Renal cortex interstitium (tissue), 11 donors: Measurements from ENCODE around the gene DNPH1. TPM values are rescaled to one million over a fixed set of nuclear protein-coding genes. Genes with fewer than 3 reads are reported as not detected.
A peak's percentile ranks its signal among the peaks of the same experiment; 100 is the strongest.

ENCODE experiments used
- DNase-seq, 11 donors: peaks; one replicate each; pipeline ENCODE4 v3.0.0-alpha.2; 2013; ENCODE audit warnings: low read depth in 9 of 11, low spot score in 4 of 11; ENCODE audit errors: extremely low read depth in 1 of 11
- polyA plus RNA-seq, 3 donors: library from polyadenylated mRNA; unstranded; fragments of 120-200 nt; gene quantifications; one replicate each; pipeline ENCODE4 v1.2.1, GENCODE V29; 2013; ENCODE audit not compliant: insufficient read length in 3 of 3

Gene DNPH1
- polyA plus RNA-seq, 3 donors, result 45.2 to 91.1 (median 85.0) TPM

GRCh38 chr6:43226192-43226851 is 3.0 kb downstream of the DNPH1 start:
- no peak for DNase-seq

DNA sequence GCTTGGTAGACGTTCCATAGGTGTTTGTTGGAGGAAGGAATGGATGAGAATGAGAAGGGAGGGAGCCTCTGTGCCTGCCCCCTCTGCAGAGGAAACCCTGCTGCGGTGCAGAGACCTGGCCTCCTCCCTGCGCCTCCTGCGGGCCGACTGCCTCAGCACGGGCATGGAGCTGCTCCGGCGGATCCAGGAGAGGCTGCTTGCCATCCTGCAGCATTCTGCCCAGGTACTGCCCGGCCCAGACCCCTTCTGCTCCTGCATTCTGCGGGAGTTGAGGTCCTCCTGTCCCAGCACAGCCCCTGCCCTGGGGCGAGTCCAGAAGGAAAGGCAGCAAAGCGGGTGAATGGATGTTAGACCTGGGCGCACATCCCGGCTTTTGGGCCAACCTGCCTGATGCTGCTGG is 6.1 kb downstream of the DNPH1 start:
- DNase-seq, result no peak

GRCh38 chr6:43222418-43223059 is 6.7 kb downstream of the DNPH1 start:
- no peak for DNase-seq

DNA sequence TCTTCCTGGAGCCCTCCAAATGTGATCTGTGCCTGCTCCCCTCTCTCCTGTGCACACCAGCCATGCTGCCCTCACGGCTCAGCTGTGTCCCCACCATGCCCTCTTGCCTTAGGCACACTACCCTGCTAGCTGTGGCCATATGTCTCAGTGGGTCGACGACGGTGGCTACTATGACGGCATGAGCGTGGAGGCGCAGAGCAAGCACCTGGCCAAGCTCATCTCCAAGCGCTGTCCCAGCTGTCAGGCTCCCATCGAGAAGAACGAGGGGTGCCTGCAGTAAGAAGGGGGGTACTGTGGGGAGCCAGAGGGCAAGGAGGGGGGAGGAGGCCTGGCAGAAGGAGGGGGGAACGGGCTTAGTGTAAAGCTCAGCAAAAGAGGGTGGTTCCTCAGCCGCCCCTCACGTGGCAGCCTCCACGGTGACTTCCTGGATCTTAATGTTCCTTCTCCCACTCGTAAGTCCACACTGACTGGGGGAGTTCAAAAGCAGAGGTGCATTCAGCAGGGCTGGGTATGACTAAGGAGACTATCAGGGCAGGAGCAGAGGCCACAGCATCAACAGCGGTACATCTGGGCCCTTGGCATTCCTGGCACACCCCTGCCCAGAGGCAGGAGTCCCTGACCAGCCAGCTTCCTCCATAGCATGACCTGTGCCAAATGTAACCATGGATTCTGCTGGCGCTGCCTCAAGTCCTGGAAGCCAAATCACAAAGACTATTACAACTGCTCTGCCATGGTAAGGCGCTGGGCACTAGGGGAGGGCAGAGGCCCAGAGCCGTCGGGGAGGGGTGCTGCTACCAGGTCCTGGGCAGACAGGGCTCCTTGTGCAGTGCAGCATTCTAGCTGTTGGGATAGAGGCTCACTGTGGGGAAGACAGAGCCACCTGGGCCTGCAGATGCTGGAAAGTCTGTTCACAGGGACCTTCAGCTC is 8.0 kb downstream of the DNPH1 start:
- DNase-seq, result no peak

- DNase-seq, result no peak
These were observed 8.8 kb downstream of the DNPH1 start for GRCh38 chr6:43220439-43220951.

DNA sequence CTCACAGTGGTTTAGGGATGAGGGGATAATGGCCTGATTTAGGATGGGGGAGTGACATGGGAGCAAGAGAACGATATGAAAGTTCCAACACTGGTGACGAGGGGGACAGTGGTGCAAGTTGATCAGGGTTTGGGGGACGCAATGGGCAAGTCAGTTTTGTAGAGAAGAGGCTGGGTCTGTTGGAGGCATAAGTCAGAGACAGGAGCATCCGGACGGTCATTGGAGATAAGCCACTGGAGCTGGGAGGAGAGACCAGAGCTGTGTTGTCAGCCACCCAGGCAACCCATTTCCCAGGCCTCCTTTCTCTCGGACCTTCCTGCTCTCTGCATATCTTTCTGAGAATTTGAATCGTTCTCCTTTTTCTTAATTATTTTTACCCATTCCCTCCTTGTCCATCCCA is 9.5 kb downstream of the DNPH1 start:
- DNase-seq, result no peak

GRCh38 chr6:43219119-43219518 is 10.2 kb downstream of the DNPH1 start:
- DNase-seq, result no peak

- no peak for DNase-seq
These were observed 11.9 kb downstream of the DNPH1 start for GRCh38 chr6:43217351-43217750.

- DNase-seq, result no peak
These were observed 13.1 kb downstream of the DNPH1 start for GRCh38 chr6:43216200-43216599.

- no peak for DNase-seq
These were observed 14.2 kb downstream of the DNPH1 start for GRCh38 chr6:43215066-43215465.

DNA sequence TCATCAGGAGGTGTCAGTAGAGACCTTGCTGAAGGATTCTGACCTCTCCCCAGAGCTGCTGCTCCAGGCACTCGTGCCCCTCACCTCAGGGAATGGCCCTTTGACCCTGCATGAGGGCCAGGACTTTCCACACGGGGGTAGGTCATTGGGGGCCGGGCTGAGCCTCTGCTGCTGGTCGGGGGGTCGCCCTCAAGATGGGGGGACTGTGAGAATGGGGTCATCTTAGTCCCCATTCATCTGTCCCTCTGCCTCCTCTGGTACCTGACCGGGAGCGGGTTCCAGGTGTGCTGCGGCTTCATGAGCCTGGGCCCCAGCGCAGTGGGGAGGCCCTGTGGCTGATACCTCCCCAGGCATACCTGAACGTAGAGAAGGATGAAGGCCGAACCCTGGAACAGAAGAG is 15.8 kb downstream of the DNPH1 start:
- DNase-seq, result no peak

DNA sequence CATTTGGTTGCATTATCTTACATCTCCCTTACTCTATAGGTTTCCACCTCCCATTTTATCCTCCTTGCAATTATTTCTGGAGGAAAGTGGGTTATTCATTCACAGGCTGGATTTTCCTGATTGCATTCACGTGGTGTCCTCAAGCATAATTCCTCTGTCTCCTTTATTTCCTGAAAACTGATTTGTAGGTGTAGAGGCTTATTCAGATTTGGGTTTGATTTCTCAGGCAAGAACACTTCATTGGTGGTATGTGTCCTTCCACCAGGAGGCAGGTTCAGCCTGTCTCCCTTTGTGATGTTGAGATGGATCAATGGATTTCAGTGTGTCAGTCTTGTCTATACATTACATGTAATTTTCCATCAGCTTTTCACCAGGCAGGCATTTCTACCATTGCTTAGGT is 17.3 kb downstream of the DNPH1 start:
- DNase-seq, result peak in 3 of 11 donors; percentile 7 to 35 (median 22)

DNA sequence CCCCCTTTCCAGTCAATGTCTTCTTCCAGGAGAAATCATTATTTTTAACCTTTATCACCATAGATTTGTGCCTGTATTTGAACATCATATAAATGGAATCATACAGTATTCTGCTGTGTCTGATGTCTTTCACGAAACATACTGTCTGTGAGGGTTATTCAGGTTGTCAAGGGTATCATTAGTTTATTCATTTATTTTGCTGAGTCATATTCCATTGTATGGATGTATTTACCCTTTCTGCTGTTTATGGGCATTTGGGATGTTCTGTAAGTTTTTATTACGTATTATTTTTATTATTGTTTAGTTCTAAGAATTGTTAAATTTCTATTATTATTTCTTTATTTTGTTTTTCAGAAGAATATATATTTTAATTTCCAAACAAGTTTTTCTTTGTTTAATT is 22.0 kb downstream of the DNPH1 start:
- no peak for DNase-seq

GRCh38 chr6:43205849-43206248 is 23.4 kb downstream of the DNPH1 start:
- no peak for DNase-seq

DNA sequence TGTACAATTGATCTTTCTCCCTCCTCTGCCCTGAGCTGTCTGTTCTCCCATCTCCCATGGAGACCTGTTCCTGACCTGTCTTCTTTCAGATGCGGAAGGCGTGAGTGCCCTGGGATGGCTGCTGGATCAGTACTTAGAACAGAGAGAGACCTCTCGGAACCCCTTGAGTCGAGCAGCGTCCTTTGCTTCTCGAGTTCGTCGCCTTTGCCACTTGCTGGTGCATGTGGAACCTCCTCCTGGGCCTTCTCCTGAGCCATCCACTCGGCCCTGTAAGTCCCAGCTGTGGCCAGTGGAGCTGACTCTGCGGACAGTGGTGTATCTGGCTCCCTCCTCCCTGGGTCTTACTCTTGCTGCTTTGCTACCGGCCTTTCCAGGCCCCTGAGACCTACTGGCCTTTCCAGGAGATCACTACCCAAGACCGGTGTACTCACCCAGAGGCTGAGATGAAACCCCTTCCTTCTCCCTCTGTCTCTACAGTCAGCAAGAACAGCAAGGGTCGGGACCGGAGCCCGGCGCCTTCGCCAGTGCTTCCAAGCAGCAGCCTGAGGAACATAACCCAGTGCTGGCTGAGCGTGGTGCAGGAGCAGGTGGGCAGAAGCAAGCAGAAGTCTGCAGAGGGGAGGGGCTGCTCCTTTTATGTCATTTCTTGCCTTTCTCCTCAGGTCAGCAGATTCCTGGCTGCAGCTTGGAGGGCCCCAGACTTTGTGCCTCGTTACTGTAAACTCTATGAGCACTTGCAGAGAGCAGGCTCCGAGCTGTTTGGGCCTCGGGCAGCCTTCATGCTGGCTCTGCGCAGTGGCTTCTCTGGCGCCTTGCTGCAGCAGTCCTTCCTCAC is 24.8 kb downstream of the DNPH1 start:
- DNase-seq, result no peak

GRCh38 chr6:43203718-43204095 is 25.6 kb downstream of the DNPH1 start:
- DNase-seq, result no peak

DNA sequence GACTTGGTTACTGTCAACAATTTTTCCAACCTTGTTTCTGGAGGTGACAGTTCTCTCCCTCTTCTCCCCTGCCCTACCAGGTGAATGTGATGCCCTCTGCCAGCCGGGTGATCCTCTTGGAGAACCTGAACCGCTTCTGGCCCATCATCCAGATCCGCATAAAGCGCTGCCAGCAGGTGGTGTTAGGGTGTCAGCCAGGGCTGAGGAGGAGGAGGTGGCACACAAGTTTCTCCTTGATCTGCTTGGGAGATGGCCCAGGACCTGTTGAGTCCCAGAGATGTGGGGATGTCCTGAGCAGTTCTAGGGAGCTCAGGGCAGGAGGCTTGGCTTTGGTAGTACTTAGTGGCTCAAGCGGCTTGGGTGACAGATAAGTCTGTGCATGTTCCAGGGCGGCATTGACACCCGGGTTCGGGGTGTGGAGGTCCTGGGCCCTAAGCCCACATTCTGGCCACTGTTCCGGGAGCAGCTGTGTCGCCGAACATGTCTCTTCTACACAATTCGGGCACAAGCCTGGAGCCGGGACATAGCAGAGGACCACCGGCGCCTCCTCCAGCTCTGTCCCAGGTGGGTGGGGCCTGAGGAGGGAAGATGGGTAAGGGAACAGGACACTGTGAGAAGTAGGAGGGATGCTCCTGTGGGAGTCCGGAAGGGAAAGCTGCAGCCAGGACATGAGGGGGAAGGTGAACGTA is 26.1 kb downstream of the DNPH1 start:
- DNase-seq, result no peak

GRCh38 chr6:43202451-43202850 is 26.8 kb downstream of the DNPH1 start:
- DNase-seq, result no peak
